ENCODE data around the gene CDK5R1.
"Not testable (repeated sequence)": the region's sequence is repeated elsewhere in the genome, so short reads cannot be mapped to it uniquely, and the experiment has no call there.

The CDK5R1 gene

DNA sequence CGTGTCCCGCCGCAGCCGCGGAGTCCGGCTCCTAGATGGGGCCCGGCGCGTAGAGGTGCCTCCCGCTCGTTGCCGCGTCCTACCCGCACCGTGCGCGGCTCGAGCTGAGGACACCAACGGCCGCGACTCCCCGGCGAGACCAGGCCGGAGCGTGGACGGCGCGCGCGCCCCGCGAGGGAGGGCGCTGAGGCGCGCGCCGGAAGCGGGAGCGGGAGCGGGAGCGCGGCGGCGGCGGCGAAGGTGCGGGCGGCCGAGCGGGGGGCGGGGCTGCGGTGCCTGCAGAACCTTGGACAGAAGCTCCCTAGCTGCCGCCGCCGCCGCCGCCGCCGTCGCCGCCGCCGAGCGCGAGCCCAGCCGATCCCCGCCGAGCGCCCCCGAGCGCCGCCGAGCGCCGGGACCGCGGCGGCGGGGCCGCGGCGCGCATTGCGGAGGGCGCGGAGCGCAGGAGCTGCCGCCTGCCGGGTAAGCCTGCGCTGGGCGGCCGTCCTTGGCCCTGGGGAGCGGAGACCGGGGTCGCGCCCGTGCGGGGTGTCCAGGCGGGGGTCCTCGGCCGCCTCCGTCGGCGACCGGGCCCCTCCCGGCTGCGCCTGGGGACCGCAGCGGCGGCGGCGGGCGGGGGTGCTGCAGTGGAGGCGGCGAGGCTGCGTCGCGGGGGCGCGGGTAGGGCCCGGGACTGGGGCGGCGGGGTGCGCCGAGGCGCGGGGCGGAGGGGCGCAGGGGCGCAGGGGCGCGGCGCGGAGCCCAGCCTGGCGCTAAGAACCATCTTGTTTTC is at the start of gene CDK5R1:
CDK5R1 (plus strand) TSS at position 293 of the 772 bp plus-strand sequence. CDS start 628 bp downstream, outside the sequence.
- Histone ChIP-seq H3K9me3 (ENCODE audit: control insufficient read depth, low read depth, low read length) (no peaks in the 10 kb centered on the region), H3K27me3 (ENCODE audit: control insufficient read depth, insufficient read depth, low read length) (no peaks in the 10 kb centered on the region), H3K4me1 (ENCODE audit: control insufficient read depth, low read depth, low read length) (peaks cover 26% of the 10 kb centered on the region), H3K27ac (ENCODE audit: low read length) (no peak within 1 kb of the TSS), H3K36me3 (ENCODE audit: control insufficient read depth, low read depth, low read length) (peaks cover 7% of the 10 kb centered on the region), H3K9ac (ENCODE audit: low read length) (peak within 1 kb of the TSS; percentile 58), H3K4me3 (ENCODE audit: low read length) (peak within 1 kb of the TSS; percentile 83)

DNA sequence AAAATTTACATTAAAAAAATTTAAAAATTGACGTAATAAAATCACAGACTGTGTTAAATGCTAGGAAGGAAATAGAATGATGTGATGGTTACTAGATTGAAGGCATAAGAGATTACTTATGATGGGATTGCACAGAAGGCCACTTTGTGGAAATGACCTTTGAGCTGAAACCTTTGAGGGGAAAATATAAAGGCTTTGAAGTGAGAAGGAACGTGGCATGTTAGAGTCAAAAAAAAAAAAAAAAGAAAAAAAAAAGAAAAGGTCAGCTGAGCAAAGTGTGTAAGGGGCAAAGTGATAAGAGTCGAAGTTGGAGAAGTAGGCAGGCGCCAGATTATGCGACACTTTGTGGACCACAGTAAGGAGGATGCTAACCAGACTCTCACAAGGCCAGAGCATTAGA is 46.1 kb upstream of the CDK5R1 start:
- Histone ChIP-seq H3K27me3 (ENCODE audit: control insufficient read depth, insufficient read depth, low read length) (peaks cover 5% of the 10 kb centered on the region), H3K4me3 (ENCODE audit: low read length) (no peak overlapping the region), H3K9me3 (ENCODE audit: control insufficient read depth, low read depth, low read length) (no peaks in the 10 kb centered on the region), H3K27ac (ENCODE audit: low read length) (no peak overlapping the region), H3K9ac (ENCODE audit: low read length) (no peak overlapping the region), H3K4me1 (ENCODE audit: control insufficient read depth, low read depth, low read length) (peaks cover 3% of the 10 kb centered on the region), H3K36me3 (ENCODE audit: control insufficient read depth, low read depth, low read length) (no peaks in the 10 kb centered on the region)

DNA sequence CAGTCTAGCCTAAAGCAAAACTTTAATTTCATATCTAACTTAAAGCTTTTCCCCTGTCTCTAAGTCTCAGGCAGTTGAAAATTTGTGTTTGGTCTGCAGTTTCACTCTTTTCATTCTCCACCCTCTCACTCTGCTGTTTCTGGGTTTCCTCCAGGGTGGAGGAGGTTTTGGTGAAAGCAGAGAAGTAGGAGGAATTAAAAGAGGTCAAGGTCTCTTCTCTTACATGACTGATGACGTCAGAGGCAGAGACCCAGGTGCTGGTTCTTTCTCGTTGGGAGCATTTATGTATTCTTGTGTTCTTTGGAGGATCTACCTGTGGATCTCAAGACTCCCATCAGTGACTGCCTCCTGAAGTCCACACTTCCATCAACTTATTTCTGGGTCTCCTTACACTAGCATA is 44.9 kb upstream of the CDK5R1 start:
- Histone ChIP-seq H3K9ac (ENCODE audit: low read length) (no peak overlapping the region), H3K27ac (ENCODE audit: low read length) (no peak overlapping the region), H3K36me3 (ENCODE audit: control insufficient read depth, low read depth, low read length) (peaks cover 9% of the 10 kb centered on the region), H3K4me3 (ENCODE audit: low read length) (no peak overlapping the region), H3K27me3 (ENCODE audit: control insufficient read depth, insufficient read depth, low read length) (peaks cover 5% of the 10 kb centered on the region), H3K9me3 (ENCODE audit: control insufficient read depth, low read depth, low read length) (no peaks in the 10 kb centered on the region), H3K4me1 (ENCODE audit: control insufficient read depth, low read depth, low read length) (peaks cover 8% of the 10 kb centered on the region)

DNA sequence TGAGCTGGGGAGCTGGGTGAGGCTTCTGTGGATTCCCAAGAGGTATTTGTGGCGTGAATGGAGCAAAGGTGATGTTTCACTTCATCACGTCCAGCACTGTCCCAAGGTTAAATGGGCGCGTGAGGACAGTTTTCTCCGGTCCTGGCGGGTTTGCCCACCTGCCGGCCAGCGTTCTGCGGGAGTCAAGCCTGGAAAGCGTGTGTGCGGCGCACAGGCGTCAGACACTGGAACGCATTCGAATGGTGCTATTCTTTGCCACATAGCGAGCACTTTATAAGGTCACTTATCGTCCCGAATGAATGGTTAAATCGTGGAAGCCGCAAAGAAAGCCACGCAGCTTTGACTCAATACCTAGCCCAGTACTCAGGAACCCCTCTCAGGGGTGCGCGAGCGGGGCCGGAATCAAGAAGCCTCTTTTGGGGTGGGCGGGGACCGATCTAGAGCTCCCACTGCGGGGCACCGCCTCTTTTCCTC is 42.9 kb upstream of the CDK5R1 start:
- H3K9ac ChIP-seq (ENCODE audit: low read length) = no peak overlapping the region
- H3K36me3 ChIP-seq (ENCODE audit: control insufficient read depth, low read depth, low read length) = peaks cover 28% of the 10 kb centered on the region
- H3K9me3 ChIP-seq (ENCODE audit: control insufficient read depth, low read depth, low read length) = no peaks in the 10 kb centered on the region
- H3K27me3 ChIP-seq (ENCODE audit: control insufficient read depth, insufficient read depth, low read length) = peaks cover 5% of the 10 kb centered on the region
- H3K27ac ChIP-seq (ENCODE audit: low read length) = no peak overlapping the region
- H3K4me3 ChIP-seq (ENCODE audit: low read length) = no peak overlapping the region
- H3K4me1 ChIP-seq (ENCODE audit: control insufficient read depth, low read depth, low read length) = peaks cover 8% of the 10 kb centered on the region

DNA sequence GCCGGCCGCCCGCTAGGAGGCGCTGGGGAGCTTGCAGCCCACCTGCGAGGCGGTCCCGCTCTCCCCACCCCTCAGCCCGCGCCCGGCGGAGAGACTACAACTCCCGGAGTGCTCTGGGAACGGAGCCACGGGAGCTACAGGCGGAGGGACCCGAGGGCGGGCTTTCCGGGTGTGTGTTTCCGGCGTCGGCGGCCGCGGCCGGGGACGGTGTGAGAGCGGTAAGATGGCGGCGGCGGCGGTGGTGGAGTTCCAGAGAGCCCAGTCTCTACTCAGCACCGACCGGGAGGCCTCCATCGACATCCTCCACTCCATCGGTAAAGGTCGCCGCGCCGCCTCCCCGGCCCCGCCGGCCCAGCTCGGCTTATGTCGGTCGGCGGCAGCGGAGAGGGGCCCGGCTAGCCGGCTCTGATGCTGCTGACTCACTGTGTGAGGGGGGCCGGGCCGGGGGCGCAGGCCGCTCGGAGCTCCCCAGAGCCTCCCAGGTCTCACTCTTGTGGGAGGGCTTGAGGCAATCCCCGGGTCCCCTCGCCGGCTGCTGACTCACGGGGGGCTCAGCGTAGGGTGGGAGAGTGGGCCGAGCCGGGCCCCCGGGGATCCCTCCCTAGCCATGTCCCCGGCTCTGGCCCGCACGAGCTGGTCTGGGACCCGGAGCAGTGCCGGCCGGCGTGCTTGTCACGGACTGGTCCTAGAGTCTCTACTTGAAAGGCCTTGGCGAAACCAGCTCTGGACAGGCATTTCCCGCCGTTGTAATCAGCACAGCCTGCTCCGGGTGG is 42.3 kb upstream of the CDK5R1 start, which contains the start of gene PSMD11:
PSMD11 (plus strand) TSS at position 210 of the 773 bp plus-strand sequence; CDS start at position 224, 14 bp downstream.
- Histone ChIP-seq H3K9me3 (ENCODE audit: control insufficient read depth, low read depth, low read length) (no peaks in the 10 kb centered on the region), H3K4me3 (ENCODE audit: low read length) (peak within 1 kb of the TSS; percentile 90), H3K9ac (ENCODE audit: low read length) (peak within 1 kb of the TSS; percentile 90), H3K4me1 (ENCODE audit: control insufficient read depth, low read depth, low read length) (peaks cover 8% of the 10 kb centered on the region), H3K27ac (ENCODE audit: low read length) (peak within 1 kb of the TSS; percentile 51), H3K27me3 (ENCODE audit: control insufficient read depth, insufficient read depth, low read length) (peaks cover 5% of the 10 kb centered on the region), H3K36me3 (ENCODE audit: control insufficient read depth, low read depth, low read length) (peaks cover 34% of the 10 kb centered on the region)

DNA sequence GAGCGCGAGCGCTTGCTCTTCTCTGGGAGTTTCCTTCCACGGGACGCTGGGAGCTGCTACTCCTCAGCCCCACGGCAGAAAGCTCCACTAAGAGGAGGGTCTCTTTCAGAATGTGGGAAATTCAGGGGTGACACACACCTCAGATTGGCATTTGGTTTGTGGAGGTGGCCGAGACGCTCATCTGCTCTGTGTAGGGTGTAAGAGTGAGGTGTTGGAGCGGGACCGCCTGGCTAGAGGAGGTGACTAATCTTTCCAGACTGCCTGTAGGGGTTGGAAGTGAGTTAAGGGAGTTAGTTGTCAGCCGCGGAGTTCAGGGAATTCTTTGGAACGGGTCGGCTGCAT is 41.7 kb upstream of the CDK5R1 start:
- H3K4me3 ChIP-seq (ENCODE audit: low read length) = peak overlapping the region; percentile 90
- H3K27me3 ChIP-seq (ENCODE audit: control insufficient read depth, insufficient read depth, low read length) = peaks cover 5% of the 10 kb centered on the region
- H3K27ac ChIP-seq (ENCODE audit: low read length) = peak overlapping the region; percentile 51
- peaks cover 39% of the 10 kb centered on the region for H3K36me3 ChIP-seq (ENCODE audit: control insufficient read depth, low read depth, low read length)
- H3K4me1 ChIP-seq (ENCODE audit: control insufficient read depth, low read depth, low read length) = peaks cover 8% of the 10 kb centered on the region
- H3K9me3 ChIP-seq (ENCODE audit: control insufficient read depth, low read depth, low read length) = no peaks in the 10 kb centered on the region
- peak overlapping the region; percentile 90 for H3K9ac ChIP-seq (ENCODE audit: low read length)

DNA sequence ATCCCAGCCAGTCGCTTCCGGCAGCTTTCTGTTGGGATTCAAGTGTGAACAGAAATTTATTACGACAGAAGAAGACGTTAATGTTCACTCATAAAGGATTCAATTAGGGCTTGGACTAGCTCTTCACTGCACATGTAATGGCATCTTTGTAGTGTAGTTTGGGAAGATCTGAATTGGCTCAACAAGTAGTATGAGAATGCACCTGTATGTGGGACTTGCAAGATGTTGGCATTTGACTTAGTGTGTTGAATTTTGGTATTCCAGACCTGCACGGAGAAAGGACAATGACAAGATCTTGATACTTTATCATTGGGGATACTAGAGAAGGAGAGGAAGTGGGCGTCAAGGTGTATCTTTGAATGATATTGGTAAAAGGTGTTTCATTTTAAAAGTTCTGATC is 41.3 kb upstream of the CDK5R1 start:
- no peak overlapping the region for H3K27ac ChIP-seq (ENCODE audit: low read length)
- peak overlapping the region; percentile 90 for H3K4me3 ChIP-seq (ENCODE audit: low read length)
- peak overlapping the region; percentile 90 for H3K9ac ChIP-seq (ENCODE audit: low read length)
- no peaks in the 10 kb centered on the region for H3K9me3 ChIP-seq (ENCODE audit: control insufficient read depth, low read depth, low read length)
- peaks cover 5% of the 10 kb centered on the region for H3K27me3 ChIP-seq (ENCODE audit: control insufficient read depth, insufficient read depth, low read length)
- peaks cover 8% of the 10 kb centered on the region for H3K4me1 ChIP-seq (ENCODE audit: control insufficient read depth, low read depth, low read length)
- H3K36me3 ChIP-seq (ENCODE audit: control insufficient read depth, low read depth, low read length) = peaks cover 41% of the 10 kb centered on the region

DNA sequence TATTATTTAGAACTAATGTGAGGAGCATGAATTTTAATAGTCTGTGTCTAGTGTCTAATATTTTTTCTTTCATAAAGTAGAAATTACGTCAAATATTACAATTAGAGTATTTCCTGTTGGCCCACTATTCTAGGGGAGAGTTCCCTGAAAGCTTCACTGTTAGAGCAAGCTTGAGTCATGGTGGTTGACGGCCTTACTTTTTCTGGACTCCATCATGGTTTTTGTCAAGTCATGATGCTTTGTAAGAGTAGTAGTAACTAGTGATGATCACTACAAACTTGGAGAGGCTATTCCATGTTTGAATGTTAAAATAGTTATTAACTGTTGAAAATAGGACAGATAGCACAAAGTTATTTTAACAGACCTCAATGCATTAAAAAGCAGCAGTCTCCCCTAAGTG is 40.8 kb upstream of the CDK5R1 start:
- Histone ChIP-seq H3K27me3 (ENCODE audit: control insufficient read depth, insufficient read depth, low read length) (peaks cover 5% of the 10 kb centered on the region), H3K4me3 (ENCODE audit: low read length) (peak overlapping the region; percentile 90), H3K36me3 (ENCODE audit: control insufficient read depth, low read depth, low read length) (peaks cover 46% of the 10 kb centered on the region), H3K9ac (ENCODE audit: low read length) (peak overlapping the region; percentile 90), H3K9me3 (ENCODE audit: control insufficient read depth, low read depth, low read length) (no peaks in the 10 kb centered on the region), H3K27ac (ENCODE audit: low read length) (no peak overlapping the region), H3K4me1 (ENCODE audit: control insufficient read depth, low read depth, low read length) (peaks cover 8% of the 10 kb centered on the region)

DNA sequence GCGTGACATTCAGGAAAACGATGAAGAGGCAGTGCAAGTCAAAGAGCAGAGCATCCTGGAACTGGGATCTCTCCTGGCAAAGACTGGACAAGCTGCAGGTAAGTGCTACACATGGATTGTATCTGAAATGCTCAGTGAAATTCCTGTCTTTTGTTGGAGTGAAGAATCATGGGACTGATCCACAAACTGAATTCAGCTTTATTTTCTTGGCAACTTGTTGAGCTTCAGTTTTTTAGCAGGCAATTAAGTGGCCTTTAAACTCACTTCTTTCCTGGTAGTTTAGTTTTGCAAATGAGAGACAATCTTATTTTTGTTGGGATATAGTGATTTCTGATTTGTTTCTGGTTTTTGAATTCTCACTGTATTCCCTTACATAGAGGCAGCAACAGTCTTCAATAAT is 39.8 kb upstream of the CDK5R1 start:
- no peak overlapping the region for H3K9ac ChIP-seq (ENCODE audit: low read length)
- H3K27me3 ChIP-seq (ENCODE audit: control insufficient read depth, insufficient read depth, low read length) = peaks cover 5% of the 10 kb centered on the region
- H3K36me3 ChIP-seq (ENCODE audit: control insufficient read depth, low read depth, low read length) = peaks cover 55% of the 10 kb centered on the region
- peaks cover 8% of the 10 kb centered on the region for H3K4me1 ChIP-seq (ENCODE audit: control insufficient read depth, low read depth, low read length)
- no peak overlapping the region for H3K4me3 ChIP-seq (ENCODE audit: low read length)
- H3K27ac ChIP-seq (ENCODE audit: low read length) = no peak overlapping the region
- no peaks in the 10 kb centered on the region for H3K9me3 ChIP-seq (ENCODE audit: control insufficient read depth, low read depth, low read length)

DNA sequence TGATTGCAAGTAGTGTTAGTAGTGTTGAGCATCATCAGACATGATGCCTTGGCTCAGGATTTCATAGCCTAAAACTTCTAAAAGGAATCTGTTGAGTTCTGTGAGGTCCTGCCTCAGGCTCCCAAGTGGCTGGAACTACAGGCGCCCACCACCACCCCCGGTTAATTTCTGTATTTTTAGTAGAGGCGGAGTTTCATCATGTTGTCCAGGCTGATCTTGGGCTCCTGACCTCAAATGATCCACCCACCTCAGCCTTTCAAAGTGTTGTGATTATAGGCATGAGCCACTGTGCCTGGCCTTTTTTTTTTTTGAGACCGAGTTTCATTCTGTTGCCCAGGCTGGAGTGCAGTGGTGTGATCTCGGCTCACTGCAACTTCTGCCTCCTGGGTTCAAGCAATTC is 36.8 kb upstream of the CDK5R1 start:
- Histone ChIP-seq H3K4me3 (ENCODE audit: low read length) (no peak overlapping the region), H3K36me3 (ENCODE audit: control insufficient read depth, low read depth, low read length) (peaks cover 85% of the 10 kb centered on the region), H3K9me3 (ENCODE audit: control insufficient read depth, low read depth, low read length) (no peaks in the 10 kb centered on the region), H3K27me3 (ENCODE audit: control insufficient read depth, insufficient read depth, low read length) (no peaks in the 10 kb centered on the region), H3K27ac (ENCODE audit: low read length) (no peak overlapping the region), H3K4me1 (ENCODE audit: control insufficient read depth, low read depth, low read length) (peaks cover 8% of the 10 kb centered on the region), H3K9ac (ENCODE audit: low read length) (no peak overlapping the region)

DNA sequence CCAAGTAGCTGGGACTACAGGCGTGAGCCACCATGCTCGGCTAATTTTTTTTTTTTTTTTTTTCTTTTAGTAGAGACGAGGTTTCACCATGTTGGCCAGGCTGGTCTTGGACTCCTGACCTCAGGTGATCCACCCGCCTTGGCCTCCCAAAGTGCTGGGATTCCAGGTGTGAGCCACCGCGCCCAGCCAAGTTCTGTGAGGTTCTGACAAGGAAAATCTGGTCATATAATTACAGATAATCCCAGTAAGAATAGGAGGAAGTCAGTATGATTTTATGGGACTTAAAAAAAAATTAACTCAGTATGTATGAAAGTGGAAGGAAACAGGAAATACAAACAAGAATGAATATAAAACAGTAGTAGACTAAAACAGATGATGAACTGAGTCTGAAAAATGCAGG is 36.4 kb upstream of the CDK5R1 start:
- not testable (repeated sequence) for H3K4me1 ChIP-seq (ENCODE audit: control insufficient read depth, low read depth, low read length); H3K9ac ChIP-seq (ENCODE audit: low read length); H3K27me3 ChIP-seq (ENCODE audit: control insufficient read depth, insufficient read depth, low read length); H3K9me3 ChIP-seq (ENCODE audit: control insufficient read depth, low read depth, low read length); H3K27ac ChIP-seq (ENCODE audit: low read length); H3K4me3 ChIP-seq (ENCODE audit: low read length)
- peaks cover 90% of the 10 kb centered on the region for H3K36me3 ChIP-seq (ENCODE audit: control insufficient read depth, low read depth, low read length)
